NT2/D1 (cell line): Measurements from ENCODE around the gene SLC45A3.

Source experiments
- SUZ12 ChIP-seq: IDR thresholded peaks from 2 replicates; pipeline ENCODE4 v1.6.1; 2011; ENCODE audit not compliant: insufficient read length, insufficient read depth; ENCODE audit errors: extremely low read depth
- YY1 ChIP-seq: IDR thresholded peaks from 2 replicates; pipeline ENCODE4 v1.6.1; 2011; ENCODE audit not compliant: insufficient read length, insufficient read depth
- ZNF274 ChIP-seq: IDR thresholded peaks from 2 replicates; pipeline ENCODE4 v1.6.1; 2011; ENCODE audit warnings: mild to moderate bottlenecking, low read depth, low read length

- no peak for TF ChIP-seq SUZ12
- no peak for TF ChIP-seq YY1
- no peak for TF ChIP-seq ZNF274
Observed at GRCh38 chr1:205693421-205693991, 13.2 kb upstream of the SLC45A3 start.
